Measurements from ENCODE around the gene GLRA1. TPM values are rescaled to one million over a fixed set of nuclear protein-coding genes. Genes with fewer than 3 reads are reported as not detected.

GLRA1 gene
- total and polyA plus RNA-seq, 4 donors, result not detected

GRCh38 chr5:151961557-151961956 is 36.9 kb upstream of the GLRA1 start:
- no peak overlapping the region for H3K9ac ChIP-seq (ENCODE audit: low read depth in 1 of 2, low read length in 2 of 2)
- TF ChIP-seq EGR1 (IDR thresholded peaks at IDR 0.05; ENCODE audit: low read depth in 2 of 2), result no peak
- TF ChIP-seq GABPA (IDR thresholded peaks at IDR 0.05 in 1 of 2, conservative IDR thresholded peaks at IDR 0.05 in 1 of 2), result no peak
- no peak for TF ChIP-seq CTCF (IDR thresholded peaks at IDR 0.05; ENCODE audit: low read depth, low read length, missing input control)
- no peak for TF ChIP-seq ATF3 (IDR thresholded peaks at IDR 0.05)
- TF ChIP-seq, protein P1, sequence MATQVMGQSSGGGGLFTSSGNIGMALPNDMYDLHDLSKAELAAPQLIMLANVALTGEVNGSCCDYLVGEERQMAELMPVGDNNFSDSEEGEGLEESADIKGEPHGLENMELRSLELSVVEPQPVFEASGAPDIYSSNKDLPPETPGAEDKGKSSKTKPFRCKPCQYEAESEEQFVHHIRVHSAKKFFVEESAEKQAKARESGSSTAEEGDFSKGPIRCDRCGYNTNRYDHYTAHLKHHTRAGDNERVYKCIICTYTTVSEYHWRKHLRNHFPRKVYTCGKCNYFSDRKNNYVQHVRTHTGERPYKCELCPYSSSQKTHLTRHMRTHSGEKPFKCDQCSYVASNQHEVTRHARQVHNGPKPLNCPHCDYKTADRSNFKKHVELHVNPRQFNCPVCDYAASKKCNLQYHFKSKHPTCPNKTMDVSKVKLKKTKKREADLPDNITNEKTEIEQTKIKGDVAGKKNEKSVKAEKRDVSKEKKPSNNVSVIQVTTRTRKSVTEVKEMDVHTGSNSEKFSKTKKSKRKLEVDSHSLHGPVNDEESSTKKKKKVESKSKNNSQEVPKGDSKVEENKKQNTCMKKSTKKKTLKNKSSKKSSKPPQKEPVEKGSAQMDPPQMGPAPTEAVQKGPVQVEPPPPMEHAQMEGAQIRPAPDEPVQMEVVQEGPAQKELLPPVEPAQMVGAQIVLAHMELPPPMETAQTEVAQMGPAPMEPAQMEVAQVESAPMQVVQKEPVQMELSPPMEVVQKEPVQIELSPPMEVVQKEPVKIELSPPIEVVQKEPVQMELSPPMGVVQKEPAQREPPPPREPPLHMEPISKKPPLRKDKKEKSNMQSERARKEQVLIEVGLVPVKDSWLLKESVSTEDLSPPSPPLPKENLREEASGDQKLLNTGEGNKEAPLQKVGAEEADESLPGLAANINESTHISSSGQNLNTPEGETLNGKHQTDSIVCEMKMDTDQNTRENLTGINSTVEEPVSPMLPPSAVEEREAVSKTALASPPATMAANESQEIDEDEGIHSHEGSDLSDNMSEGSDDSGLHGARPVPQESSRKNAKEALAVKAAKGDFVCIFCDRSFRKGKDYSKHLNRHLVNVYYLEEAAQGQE (IDR thresholded peaks at IDR 0.05), result no peak
- no peak for TF ChIP-seq FOXA1 (IDR thresholded peaks at IDR 0.05)
- no peak for TF ChIP-seq FOXA2 (IDR thresholded peaks at IDR 0.05)
- no peak for TF ChIP-seq YY1 (IDR thresholded peaks at IDR 0.05)
- no peak overlapping the region for H3K27ac ChIP-seq (ENCODE audit: low read depth in 1 of 2, low read length in 2 of 2)
- H3K36me3 ChIP-seq (ENCODE audit: control insufficient read depth in 4 of 4, insufficient read depth in 3 of 4, low read depth in 1 of 4, low read length in 3 of 4), result no peaks in the 10 kb centered on the region
- no peak overlapping the region for H3K4me3 ChIP-seq (ENCODE audit: low read depth in 1 of 3, low read length in 3 of 3)
- no peak for DNase-seq (ENCODE audit: low spot score)
- no peaks in the 10 kb centered on the region for H3K9me3 ChIP-seq (ENCODE audit: control insufficient read depth in 4 of 4, low read length in 3 of 4)
- H3K27me3 ChIP-seq (ENCODE audit: control insufficient read depth in 4 of 4, insufficient read depth in 4 of 4, low read length in 3 of 4), result no peaks in the 10 kb centered on the region
- H3K4me1 ChIP-seq (ENCODE audit: control insufficient read depth in 4 of 4, insufficient read depth in 4 of 4, low read length in 3 of 4), result no peaks in the 10 kb centered on the region
- 41% methylated on average over 2 of the region's 2 CpGs for WGBS

DNA sequence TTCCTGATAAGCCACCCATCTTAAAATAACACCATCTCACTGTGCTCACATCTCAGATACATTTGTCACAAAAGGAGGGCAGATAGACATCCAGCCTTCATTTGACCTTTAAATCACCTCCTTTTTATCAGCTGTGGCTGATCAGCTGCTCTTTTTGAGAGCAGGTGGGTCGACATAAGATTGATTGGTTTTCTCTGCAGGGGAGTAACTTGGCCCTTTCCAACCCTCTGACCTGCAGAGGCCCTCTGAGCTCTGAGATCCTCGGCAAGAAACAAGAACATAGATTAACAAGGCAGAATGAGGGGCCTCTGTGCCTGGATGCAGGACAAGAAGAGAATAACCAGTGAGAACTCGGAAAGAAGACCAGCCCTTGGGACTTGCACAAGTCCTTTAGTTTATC is 33.5 kb upstream of the GLRA1 start:
- Histone ChIP-seq H3K27ac (ENCODE audit: low read depth in 1 of 2, low read length in 2 of 2) (no peak overlapping the region), H3K9me3 (ENCODE audit: control insufficient read depth in 4 of 4, low read length in 3 of 4) (no peaks in the 10 kb centered on the region), H3K4me1 (ENCODE audit: control insufficient read depth in 4 of 4, insufficient read depth in 4 of 4, low read length in 3 of 4) (no peaks in the 10 kb centered on the region), H3K4me3 (ENCODE audit: low read depth in 1 of 3, low read length in 3 of 3) (no peak overlapping the region), H3K36me3 (ENCODE audit: control insufficient read depth in 4 of 4, insufficient read depth in 3 of 4, low read depth in 1 of 4, low read length in 3 of 4) (no peaks in the 10 kb centered on the region), H3K9ac (ENCODE audit: low read depth in 1 of 2, low read length in 2 of 2) (no peak overlapping the region), H3K27me3 (ENCODE audit: control insufficient read depth in 4 of 4, insufficient read depth in 4 of 4, low read length in 3 of 4) (no peaks in the 10 kb centered on the region)
- DNase-seq (ENCODE audit: low spot score), result no peak
- 28% methylated on average over 3 of the region's 3 CpGs for WGBS
- TF ChIP-seq SP1 (IDR thresholded peaks at IDR 0.05), result no peak
- TF ChIP-seq FOXA1 (IDR thresholded peaks at IDR 0.05), result no peak
- TF ChIP-seq EGR1 (IDR thresholded peaks at IDR 0.05; ENCODE audit: low read depth in 2 of 2), result no peak
- no peak for TF ChIP-seq HNF4G (IDR thresholded peaks at IDR 0.05)
- TF ChIP-seq GABPA (IDR thresholded peaks at IDR 0.05 in 1 of 2, conservative IDR thresholded peaks at IDR 0.05 in 1 of 2), result no peak

GRCh38 chr5:151956725-151957124 is 32.1 kb upstream of the GLRA1 start:
- DNase-seq (ENCODE audit: low spot score), result no peak
- H3K9ac ChIP-seq (ENCODE audit: low read depth in 1 of 2, low read length in 2 of 2), result no peak overlapping the region
- no peak overlapping the region for H3K27ac ChIP-seq (ENCODE audit: low read depth in 1 of 2, low read length in 2 of 2)
- no peaks in the 10 kb centered on the region for H3K36me3 ChIP-seq (ENCODE audit: control insufficient read depth in 4 of 4, insufficient read depth in 3 of 4, low read depth in 1 of 4, low read length in 3 of 4)
- H3K4me3 ChIP-seq (ENCODE audit: low read depth in 1 of 3, low read length in 3 of 3), result no peak overlapping the region
- no peaks in the 10 kb centered on the region for H3K4me1 ChIP-seq (ENCODE audit: control insufficient read depth in 4 of 4, insufficient read depth in 4 of 4, low read length in 3 of 4)
- H3K27me3 ChIP-seq (ENCODE audit: control insufficient read depth in 4 of 4, insufficient read depth in 4 of 4, low read length in 3 of 4), result no peaks in the 10 kb centered on the region
- WGBS, result 81% methylated on average over 3 of the region's 3 CpGs
- no peaks in the 10 kb centered on the region for H3K9me3 ChIP-seq (ENCODE audit: control insufficient read depth in 4 of 4, low read length in 3 of 4)
- TF ChIP-seq, protein P1 (IDR thresholded peaks at IDR 0.05), result no peak
- TF ChIP-seq EGR1 (IDR thresholded peaks at IDR 0.05; ENCODE audit: low read depth in 2 of 2) (no peak), RAD21 (IDR thresholded peaks at IDR 0.05) (no peak), SP1 (IDR thresholded peaks at IDR 0.05) (no peak), JUND (IDR thresholded peaks at IDR 0.05) (no peak), HNF4G (IDR thresholded peaks at IDR 0.05) (no peak), FOXA1 (IDR thresholded peaks at IDR 0.05) (no peak), TAF1 (conservative IDR thresholded peaks at IDR 0.05) (no peak), FOXA2 (IDR thresholded peaks at IDR 0.05) (no peak), RXRA (IDR thresholded peaks at IDR 0.05) (no peak), NR2F2 (IDR thresholded peaks at IDR 0.05) (no peak), HNF4A (conservative IDR thresholded peaks at IDR 0.05) (no peak)
- TF ChIP-seq, protein P2, sequence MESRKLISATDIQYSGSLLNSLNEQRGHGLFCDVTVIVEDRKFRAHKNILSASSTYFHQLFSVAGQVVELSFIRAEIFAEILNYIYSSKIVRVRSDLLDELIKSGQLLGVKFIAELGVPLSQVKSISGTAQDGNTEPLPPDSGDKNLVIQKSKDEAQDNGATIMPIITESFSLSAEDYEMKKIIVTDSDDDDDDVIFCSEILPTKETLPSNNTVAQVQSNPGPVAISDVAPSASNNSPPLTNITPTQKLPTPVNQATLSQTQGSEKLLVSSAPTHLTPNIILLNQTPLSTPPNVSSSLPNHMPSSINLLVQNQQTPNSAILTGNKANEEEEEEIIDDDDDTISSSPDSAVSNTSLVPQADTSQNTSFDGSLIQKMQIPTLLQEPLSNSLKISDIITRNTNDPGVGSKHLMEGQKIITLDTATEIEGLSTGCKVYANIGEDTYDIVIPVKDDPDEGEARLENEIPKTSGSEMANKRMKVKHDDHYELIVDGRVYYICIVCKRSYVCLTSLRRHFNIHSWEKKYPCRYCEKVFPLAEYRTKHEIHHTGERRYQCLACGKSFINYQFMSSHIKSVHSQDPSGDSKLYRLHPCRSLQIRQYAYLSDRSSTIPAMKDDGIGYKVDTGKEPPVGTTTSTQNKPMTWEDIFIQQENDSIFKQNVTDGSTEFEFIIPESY (IDR thresholded peaks at IDR 0.05), result no peak

Measured in liver (tissue), 9 donors.